Measurements from ENCODE around the gene PFDN4.

Gene PFDN4

DNA sequence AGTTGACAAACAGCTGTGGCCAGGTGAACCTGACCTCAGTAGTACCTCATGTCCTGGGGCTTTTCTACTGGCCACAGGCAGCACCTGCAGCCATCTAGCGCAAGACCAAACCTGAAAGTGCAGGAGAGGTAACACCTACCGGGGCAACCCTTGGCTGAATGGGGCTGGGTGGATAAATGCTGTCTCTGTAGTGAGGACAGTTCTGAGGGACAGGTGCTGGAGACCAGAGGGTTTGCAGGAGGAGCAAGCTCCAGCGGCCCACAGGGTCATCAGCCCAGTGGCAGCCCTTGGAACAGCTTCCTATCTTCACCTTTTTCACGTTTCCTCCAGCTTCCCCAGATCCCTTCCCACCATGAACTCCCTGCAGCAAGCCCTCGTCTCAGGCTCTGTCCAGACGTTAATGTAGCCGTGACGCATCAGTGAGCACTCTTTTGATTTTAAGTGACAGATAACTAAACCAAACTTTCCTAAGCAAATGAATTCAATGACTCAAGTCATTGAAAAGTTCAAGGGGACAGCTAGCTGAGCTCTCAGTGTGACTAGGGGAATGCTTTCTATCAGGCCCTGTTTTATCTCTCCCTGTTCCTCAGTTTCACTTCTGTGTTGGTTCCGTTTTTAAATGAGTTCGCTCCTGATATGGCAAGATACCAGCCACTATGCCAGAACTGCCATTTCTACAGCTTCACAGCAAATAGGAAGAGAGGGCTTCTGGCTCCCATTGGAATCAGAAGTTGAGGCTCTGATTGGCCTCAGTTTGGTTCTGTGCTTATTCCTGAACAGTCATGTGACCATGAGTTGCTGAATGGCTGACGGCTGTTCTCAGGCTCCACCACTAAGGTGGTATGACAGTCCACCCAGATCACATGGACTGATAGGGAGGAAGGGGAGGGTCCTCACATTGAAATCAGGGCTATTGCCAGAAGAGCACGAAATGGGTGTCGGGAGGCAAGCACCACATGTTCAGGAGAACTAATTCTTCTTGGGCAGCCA, 12.1 kb upstream of the PFDN4 start:
- TF ChIP-seq, protein P1, sequence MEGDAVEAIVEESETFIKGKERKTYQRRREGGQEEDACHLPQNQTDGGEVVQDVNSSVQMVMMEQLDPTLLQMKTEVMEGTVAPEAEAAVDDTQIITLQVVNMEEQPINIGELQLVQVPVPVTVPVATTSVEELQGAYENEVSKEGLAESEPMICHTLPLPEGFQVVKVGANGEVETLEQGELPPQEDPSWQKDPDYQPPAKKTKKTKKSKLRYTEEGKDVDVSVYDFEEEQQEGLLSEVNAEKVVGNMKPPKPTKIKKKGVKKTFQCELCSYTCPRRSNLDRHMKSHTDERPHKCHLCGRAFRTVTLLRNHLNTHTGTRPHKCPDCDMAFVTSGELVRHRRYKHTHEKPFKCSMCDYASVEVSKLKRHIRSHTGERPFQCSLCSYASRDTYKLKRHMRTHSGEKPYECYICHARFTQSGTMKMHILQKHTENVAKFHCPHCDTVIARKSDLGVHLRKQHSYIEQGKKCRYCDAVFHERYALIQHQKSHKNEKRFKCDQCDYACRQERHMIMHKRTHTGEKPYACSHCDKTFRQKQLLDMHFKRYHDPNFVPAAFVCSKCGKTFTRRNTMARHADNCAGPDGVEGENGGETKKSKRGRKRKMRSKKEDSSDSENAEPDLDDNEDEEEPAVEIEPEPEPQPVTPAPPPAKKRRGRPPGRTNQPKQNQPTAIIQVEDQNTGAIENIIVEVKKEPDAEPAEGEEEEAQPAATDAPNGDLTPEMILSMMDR (IDR thresholded peaks at IDR 0.05; ENCODE audit: low read depth, low read length): no peak
- H3K4me3 ChIP-seq (ENCODE audit: low read depth, low read length): no peak overlapping the region

DNA sequence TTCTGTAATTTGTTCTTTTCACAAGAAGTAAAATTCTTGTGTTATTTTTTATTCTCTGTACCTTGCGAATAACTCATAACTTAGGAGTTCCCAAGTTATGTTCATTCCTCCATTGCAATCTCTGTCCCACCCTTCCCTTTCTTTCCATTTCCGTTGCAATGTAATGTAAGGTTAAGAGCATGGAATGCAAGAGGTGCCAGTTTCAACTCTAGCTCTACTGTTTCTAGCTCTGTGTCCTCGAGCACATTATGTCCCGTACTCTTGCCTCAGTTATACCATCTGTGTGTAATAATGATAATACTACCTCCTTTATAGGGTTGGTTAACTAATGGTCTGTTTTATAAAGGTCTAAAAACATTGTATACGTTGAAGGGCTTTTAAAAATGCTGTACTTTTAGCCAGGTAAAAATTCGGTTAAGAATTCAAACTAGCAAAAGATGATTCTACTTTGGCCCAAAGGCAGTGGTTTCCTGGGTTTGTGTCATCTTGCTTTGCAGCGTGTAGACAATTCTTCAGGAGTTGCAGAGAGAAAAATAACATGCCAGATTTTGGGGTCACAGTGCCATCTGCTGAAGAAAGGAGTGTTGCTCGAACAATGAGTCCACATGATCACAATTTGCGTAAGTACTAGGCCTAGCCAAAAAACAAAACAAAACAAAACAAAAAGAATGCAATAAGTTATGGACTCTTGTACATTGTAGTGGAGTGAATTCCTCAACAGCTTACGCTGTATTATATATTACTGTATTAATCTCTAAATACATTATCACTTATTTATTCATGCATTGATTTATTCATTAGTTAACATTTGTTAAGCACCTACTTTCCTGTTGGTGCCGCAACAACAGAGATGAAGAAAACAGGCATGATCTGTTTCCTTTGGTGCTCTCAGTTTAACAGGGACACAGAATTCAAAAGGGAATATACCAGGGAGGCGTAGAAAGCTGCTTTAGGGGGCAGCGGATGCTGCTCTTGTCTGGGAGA, 10.0 kb upstream of the PFDN4 start:
- no peak overlapping the region for H3K4me3 ChIP-seq (ENCODE audit: low read depth, low read length)
- TF ChIP-seq, protein P1 (IDR thresholded peaks at IDR 0.05; ENCODE audit: low read depth, low read length): peak; percentile 18; the same call in 1 of the 2 replicates

DNA sequence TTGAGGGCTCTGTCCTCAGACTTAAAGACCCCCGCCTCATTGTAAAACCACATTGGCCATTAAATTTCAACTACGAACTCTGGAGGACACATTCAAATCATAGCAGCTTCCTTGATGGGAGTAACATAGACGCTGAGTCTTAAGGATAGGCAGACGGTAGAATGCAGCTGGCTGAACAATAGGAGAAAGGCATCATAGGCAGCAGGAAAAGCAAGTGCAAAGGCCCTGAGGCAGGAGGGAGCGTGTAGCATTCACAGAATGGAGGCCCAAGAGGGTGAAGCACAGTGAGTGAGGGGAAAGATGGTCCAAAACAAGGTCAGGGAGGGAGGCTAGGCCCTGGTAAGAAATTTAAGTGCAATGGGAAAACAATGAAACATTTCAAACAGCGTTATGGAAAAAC, 8.6 kb upstream of the PFDN4 start:
- TF ChIP-seq, protein P1 (IDR thresholded peaks at IDR 0.05; ENCODE audit: low read depth, low read length): no peak
- no peak overlapping the region for H3K4me3 ChIP-seq (ENCODE audit: low read depth, low read length)

DNA sequence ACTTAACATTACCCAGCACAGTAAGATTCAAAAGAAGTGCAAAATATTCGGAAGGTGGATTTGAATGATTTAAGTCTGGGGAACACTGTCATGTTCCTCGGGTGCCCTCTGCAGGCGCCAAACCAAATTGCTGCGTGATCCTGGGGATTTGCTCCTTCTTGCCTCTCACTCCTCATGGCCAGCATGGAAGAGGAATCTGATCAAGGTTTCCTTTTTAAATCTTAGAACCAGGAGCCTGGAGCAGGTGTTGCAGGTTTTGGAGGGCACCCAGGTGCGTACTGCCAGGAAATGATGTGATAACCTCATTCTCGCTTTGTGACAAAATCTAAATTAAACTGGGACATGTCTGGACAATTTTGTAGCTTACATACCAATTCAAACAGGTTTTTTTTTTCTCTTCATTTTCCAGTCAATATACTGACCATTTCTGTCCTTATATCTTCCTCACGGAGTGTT, 8.1 kb upstream of the PFDN4 start:
- no peak overlapping the region for H3K4me3 ChIP-seq (ENCODE audit: low read depth, low read length)
- TF ChIP-seq, protein P1 (IDR thresholded peaks at IDR 0.05; ENCODE audit: low read depth, low read length): peak; percentile 85

DNA sequence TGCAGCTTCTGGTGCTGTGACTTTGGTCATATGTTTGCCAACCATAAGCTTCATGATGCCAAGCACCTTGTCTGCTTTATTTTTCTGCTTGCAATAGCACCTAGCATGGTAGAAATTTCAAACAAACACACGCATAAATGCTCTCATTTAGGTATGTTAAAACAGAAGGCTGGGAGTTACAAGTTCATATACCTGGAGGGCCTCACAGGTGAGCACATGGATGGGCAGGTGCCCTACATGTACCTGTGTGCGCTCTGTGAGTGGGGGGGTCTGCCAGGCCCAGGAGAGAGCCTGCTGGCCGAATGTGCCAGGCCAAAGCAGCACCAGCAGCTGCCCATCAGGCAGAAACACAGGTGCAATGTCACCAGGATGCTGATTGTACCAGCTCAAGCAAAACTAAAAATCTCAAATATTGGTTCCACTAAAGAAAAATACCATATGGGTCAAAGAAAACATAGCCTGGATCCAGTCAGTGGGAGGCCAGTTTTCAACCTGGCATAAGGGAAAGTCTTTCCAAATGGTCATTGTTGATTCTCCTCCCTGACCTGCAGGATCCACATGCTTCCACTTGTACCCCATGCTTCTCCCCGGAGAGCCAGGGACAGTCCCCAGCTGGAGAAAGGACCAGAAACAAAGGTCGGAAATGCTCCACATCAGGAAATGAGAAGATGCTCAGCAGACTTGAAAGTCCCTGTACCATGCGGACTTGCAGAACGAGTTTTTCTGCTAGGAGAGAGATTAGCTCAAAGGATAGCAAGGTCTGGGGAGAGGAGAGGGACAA, 7.2 kb upstream of the PFDN4 start:
- no peak overlapping the region for H3K4me3 ChIP-seq (ENCODE audit: low read depth, low read length)
- TF ChIP-seq, protein P1 (IDR thresholded peaks at IDR 0.05; ENCODE audit: low read depth, low read length): no peak

DNA sequence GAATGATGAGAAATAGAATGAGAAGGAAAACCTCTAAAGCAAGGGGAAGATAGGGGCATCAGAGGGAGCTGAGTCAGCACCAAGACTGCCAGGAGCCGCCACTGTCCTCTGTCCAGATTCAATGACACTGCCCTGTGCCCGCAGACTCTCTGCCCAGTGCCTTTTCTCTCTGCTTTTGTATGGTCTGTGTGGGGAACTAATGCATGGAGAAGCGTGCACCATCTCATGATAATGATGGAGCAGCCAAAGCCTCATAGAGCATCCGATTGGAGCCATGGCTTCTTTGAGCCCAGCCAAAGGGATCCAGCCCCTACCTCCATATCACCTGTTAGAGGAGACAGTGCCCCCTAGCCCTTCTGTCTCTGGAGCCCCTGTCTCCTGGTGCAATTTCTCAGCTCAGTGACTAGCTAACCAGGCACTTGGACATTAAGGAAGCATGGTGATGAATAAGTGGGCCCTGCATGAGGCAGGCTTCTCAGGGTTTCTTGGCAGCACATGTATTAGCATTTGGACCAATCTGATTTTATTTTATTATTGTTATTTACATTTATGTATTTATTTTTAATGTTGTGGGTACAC, 6.5 kb upstream of the PFDN4 start:
- H3K4me3 ChIP-seq (ENCODE audit: low read depth, low read length): no peak overlapping the region
- TF ChIP-seq, protein P1 (IDR thresholded peaks at IDR 0.05; ENCODE audit: low read depth, low read length): no peak
